H9 (cell line): ENCODE results near the gene ARHGAP26. TPM values are rescaled to one million over a fixed set of nuclear protein-coding genes. Genes with fewer than 3 reads are reported as not detected.
A peak's percentile ranks its signal among the peaks of the same experiment; 100 is the strongest.

Source experiments
- DNase-seq: peaks from one replicate; pipeline ENCODE4 v3.0.0-alpha.2; 2017
- H2AFZ ChIP-seq: one replicate; pipeline ENCODE4 v1.6.1; 2013; ENCODE audit warnings: mild to moderate bottlenecking, low read length, control low read depth, moderate library complexity
- H2AK5ac ChIP-seq: 2 replicates; pipeline ENCODE4 v1.6.1; 2013; ENCODE audit warnings: low read length, control low read depth, mixed read lengths; ENCODE audit not compliant: insufficient read length
- H2BK120ac ChIP-seq: one replicate; pipeline ENCODE4 v1.6.1; 2013; ENCODE audit warnings: low read depth, mild to moderate bottlenecking, low read length, control low read depth, inconsistent platforms; ENCODE audit not compliant: poor library complexity, severe bottlenecking
- H2BK12ac ChIP-seq: 2 replicates; pipeline ENCODE4 v1.6.1; 2013; ENCODE audit warnings: low read length, control low read depth, mixed read lengths, low read depth; ENCODE audit not compliant: insufficient read length
- H2BK15ac ChIP-seq: 2 replicates; pipeline ENCODE4 v1.6.1; 2013; ENCODE audit warnings: low read depth, low read length, control low read depth
- H2BK20ac ChIP-seq: one replicate; pipeline ENCODE4 v1.6.1; 2013; ENCODE audit warnings: low read depth, mild to moderate bottlenecking, low read length, control low read depth, inconsistent platforms; ENCODE audit not compliant: poor library complexity, severe bottlenecking
- H2BK5ac ChIP-seq: 2 replicates; pipeline ENCODE4 v1.6.1; 2013; ENCODE audit warnings: low read length, control low read depth, mixed read lengths; ENCODE audit not compliant: insufficient read length
- H3K14ac ChIP-seq: 2 replicates; pipeline ENCODE4 v1.6.1; 2013; ENCODE audit warnings: low read length, control low read depth; ENCODE audit not compliant: insufficient read depth
- H3K18ac ChIP-seq: 2 replicates; pipeline ENCODE4 v1.6.1; 2013; ENCODE audit warnings: low read depth, mild to moderate bottlenecking, mixed read lengths, low read length, control low read depth; ENCODE audit not compliant: insufficient read length
- H3K23ac ChIP-seq: 2 replicates; pipeline ENCODE4 v1.6.1; 2013; ENCODE audit warnings: low read length, control low read depth, mixed read lengths, low read depth; ENCODE audit not compliant: insufficient read length
- H3K23me2 ChIP-seq: 2 replicates; pipeline ENCODE4 v1.6.1; 2013; ENCODE audit warnings: low read depth, mild to moderate bottlenecking, mixed read lengths, low read length, control low read depth; ENCODE audit not compliant: insufficient read length, poor library complexity, severe bottlenecking
- H3K27ac ChIP-seq: 2 replicates; pipeline ENCODE4 v1.5.1; 2013; ENCODE audit warnings: low read length, control low read depth, mixed read lengths, low read depth; ENCODE audit not compliant: insufficient read length
- H3K27me3 ChIP-seq: 2 replicates; pipeline ENCODE4 v1.6.1; 2013; ENCODE audit warnings: low read length, control low read depth, inconsistent platforms; ENCODE audit not compliant: insufficient read depth
- H3K4ac ChIP-seq: 2 replicates; pipeline ENCODE4 v1.6.1; 2013; ENCODE audit warnings: low read depth, mild to moderate bottlenecking, control low read depth, inconsistent platforms, low read length, moderate library complexity
- H3K4me1 ChIP-seq: 2 replicates; pipeline ENCODE4 v1.6.1; 2013; ENCODE audit warnings: low read length, control low read depth, inconsistent platforms; ENCODE audit not compliant: insufficient read depth
- H3K4me2 ChIP-seq: 2 replicates; pipeline ENCODE4 v1.6.1; 2013; ENCODE audit warnings: low read length, control low read depth, mixed read lengths; ENCODE audit not compliant: insufficient read length, insufficient read depth
- H3K56ac ChIP-seq: 2 replicates; pipeline ENCODE4 v1.6.1; 2013; ENCODE audit warnings: low read depth, mild to moderate bottlenecking, mixed read lengths, low read length, control low read depth; ENCODE audit not compliant: insufficient read length
- H3K79me1 ChIP-seq: 2 replicates; pipeline ENCODE4 v1.6.1; 2013; ENCODE audit warnings: low read depth, mild to moderate bottlenecking, moderate library complexity, low read length, control low read depth, inconsistent platforms; ENCODE audit not compliant: insufficient read depth, poor library complexity, severe bottlenecking
- H3K79me2 ChIP-seq: 2 replicates; pipeline ENCODE4 v1.6.1; 2013; ENCODE audit warnings: low read length, control low read depth, inconsistent platforms; ENCODE audit not compliant: insufficient read depth
- H3K9ac ChIP-seq: 2 replicates; pipeline ENCODE4 v1.6.1; 2013; ENCODE audit warnings: low read length, control low read depth, mixed read lengths; ENCODE audit not compliant: insufficient read length; ENCODE audit errors: extremely low read depth
- H3K9me3 ChIP-seq: one replicate; pipeline ENCODE4 v1.6.1; 2013; ENCODE audit warnings: low read depth, low read length, inconsistent platforms; ENCODE audit not compliant: control insufficient read depth
- H3T11ph ChIP-seq: one replicate; pipeline ENCODE4 v1.6.1; 2013; ENCODE audit warnings: mild to moderate bottlenecking, low read length, control low read depth, inconsistent platforms
- H4K20me1 ChIP-seq: one replicate; pipeline ENCODE4 v1.6.1; 2013; ENCODE audit not compliant: control insufficient read depth, insufficient read length, insufficient read depth
- H4K5ac ChIP-seq: 2 replicates; pipeline ENCODE4 v1.6.1; 2013; ENCODE audit warnings: low read depth, mild to moderate bottlenecking, mixed read lengths, low read length, control low read depth; ENCODE audit not compliant: insufficient read length
- H4K8ac ChIP-seq: replicated peaks from 2 replicates; pipeline ENCODE4 v1.6.1; 2013; ENCODE audit warnings: low read length, control low read depth, mixed read lengths, low read depth; ENCODE audit not compliant: insufficient read length
- H4K91ac ChIP-seq: 2 replicates; pipeline ENCODE4 v1.6.1; 2013; ENCODE audit warnings: low read depth, mild to moderate bottlenecking, moderate library complexity, mixed read lengths, low read length, control low read depth; ENCODE audit not compliant: insufficient read length
- H3K27ac Mint-ChIP-seq, 3 experiments: 2 replicates in 2 of 3; 3 replicates in 1 of 3; pipeline ENCODE4 v1.8.0; 2020 to 2021; ENCODE audit warnings: mixed read lengths in 3 of 3, mild to moderate bottlenecking in 1 of 3, moderate library complexity in 1 of 3
- H3K27me3 Mint-ChIP-seq: 2 replicates; pipeline ENCODE4 v1.8.0; 2021; ENCODE audit warnings: low read depth, mild to moderate bottlenecking, moderate library complexity, mixed read lengths
- H3K36me3 Mint-ChIP-seq, 3 experiments: 2 replicates in 2 of 3; 3 replicates in 1 of 3; pipeline ENCODE4 v1.8.0; 2020 to 2021; ENCODE audit warnings: low read depth in 3 of 3, mixed read lengths in 3 of 3; ENCODE audit not compliant: insufficient read depth in 1 of 3
- H3K4me1 Mint-ChIP-seq, 2 experiments: 2 replicates each; pipeline ENCODE4 v1.8.0; 2020; ENCODE audit warnings: mixed read lengths in 2 of 2
- H3K4me3 Mint-ChIP-seq, 2 experiments: 2 replicates in 1 of 2; 3 replicates in 1 of 2; pipeline ENCODE4 v1.8.0; 2020 to 2021; ENCODE audit warnings: mild to moderate bottlenecking in 2 of 2, mixed read lengths in 2 of 2, moderate library complexity in 1 of 2
- H3K9me3 Mint-ChIP-seq, 2 experiments: 2 replicates in 1 of 2; 3 replicates in 1 of 2; pipeline ENCODE4 v1.8.0; 2020; ENCODE audit warnings: mild to moderate bottlenecking in 2 of 2, mixed read lengths in 2 of 2, moderate library complexity in 1 of 2
- CTCF ChIP-seq: fragments of 200-600 bp; sonication (generic); conservative IDR thresholded peaks from 3 replicates; pipeline ENCODE4 v1.8.0; 2021; ENCODE audit warnings: antibody characterized with exemption, mild to moderate bottlenecking
- WGBS: extraction: QIAGEN DNeasy Blood & Tissue Kit; methylation state at CpG from one replicate; pipeline ENCODE4 v1.1.7; 2013; ENCODE audit warnings: missing lambda C conversion rate, low lambda C conversion rate, mixed read lengths; ENCODE audit not compliant: insufficient read length; ENCODE audit errors: extremely low coverage; 5-methylcytosine and 5-hydroxymethylcytosine counted together
- total RNA-seq: library from RNA; stranded (reverse); gene quantifications from 2 replicates; pipeline ENCODE4 v1.2.1, GENCODE V29; 2021

The ARHGAP26 gene
- total RNA-seq, 1 experiment from 2014 or later, result 13.8 TPM

- TF ChIP-seq CTCF, result no peak
- H3K27ac Mint-ChIP-seq, result peak overlapping the region in 2 of 3 experiments; percentile 45 to 62; a peak in 3 of 7 replicates
Observed at GRCh38 chr5:142908659-142909058, 138.5 kb downstream of the ARHGAP26 start.

More at GRCh38 chr5:142908659-142909058, 138.5 kb downstream of the ARHGAP26 start:
- Histone ChIP-seq H2AFZ (no peak overlapping the region), H4K91ac (no peak overlapping the region), H3K9me3 (no peaks in the 10 kb centered on the region), H3K79me1 (no peaks in the 10 kb centered on the region), H2BK20ac (no peak overlapping the region), H3K27me3 (no peaks in the 10 kb centered on the region), H3K4me2 (no peak overlapping the region), H3K4ac (no peak overlapping the region), H3K4me1 (peaks cover 2% of the 10 kb centered on the region; the same call in 1 of the 2 replicates), H3K27ac (no peak overlapping the region), H4K20me1 (no peaks in the 10 kb centered on the region), H3K18ac (no peak overlapping the region), H3T11ph (no peak overlapping the region), H3K14ac (no peak overlapping the region), H3K79me2 (no peaks in the 10 kb centered on the region), H3K23ac (no peak overlapping the region), H3K23me2 (no peaks in the 10 kb centered on the region), H3K56ac (no peak overlapping the region), H2BK5ac (no peak overlapping the region), H2BK15ac (no peak overlapping the region), H2BK120ac (no peak overlapping the region), H2BK12ac (no peak overlapping the region), H4K5ac (no peak overlapping the region), H2AK5ac (no peak overlapping the region), H4K8ac (no peak overlapping the region), H3K9ac (no peak overlapping the region)
- H3K27me3 Mint-ChIP-seq, result no peaks in the 10 kb centered on the region
- no peaks in the 10 kb centered on the region for H3K9me3 Mint-ChIP-seq
- H3K36me3 Mint-ChIP-seq, result peaks cover 36 to 56% (median 41%) of the 10 kb centered on the region in 3 experiments
- no CpG with 5 or more reads among the region's 3 CpGs for WGBS
- H3K4me3 Mint-ChIP-seq, result no peak overlapping the region
- no peak for DNase-seq
- H3K4me1 Mint-ChIP-seq, result peaks cover 14 to 19% of the 10 kb centered on the region in 2 experiments
